ENCODE data around the gene TSSK2. TPM values are rescaled to one million over a fixed set of nuclear protein-coding genes. Genes with fewer than 3 reads are reported as not detected.

Gene TSSK2
- total RNA-seq: not detected in 2 replicates

DNA sequence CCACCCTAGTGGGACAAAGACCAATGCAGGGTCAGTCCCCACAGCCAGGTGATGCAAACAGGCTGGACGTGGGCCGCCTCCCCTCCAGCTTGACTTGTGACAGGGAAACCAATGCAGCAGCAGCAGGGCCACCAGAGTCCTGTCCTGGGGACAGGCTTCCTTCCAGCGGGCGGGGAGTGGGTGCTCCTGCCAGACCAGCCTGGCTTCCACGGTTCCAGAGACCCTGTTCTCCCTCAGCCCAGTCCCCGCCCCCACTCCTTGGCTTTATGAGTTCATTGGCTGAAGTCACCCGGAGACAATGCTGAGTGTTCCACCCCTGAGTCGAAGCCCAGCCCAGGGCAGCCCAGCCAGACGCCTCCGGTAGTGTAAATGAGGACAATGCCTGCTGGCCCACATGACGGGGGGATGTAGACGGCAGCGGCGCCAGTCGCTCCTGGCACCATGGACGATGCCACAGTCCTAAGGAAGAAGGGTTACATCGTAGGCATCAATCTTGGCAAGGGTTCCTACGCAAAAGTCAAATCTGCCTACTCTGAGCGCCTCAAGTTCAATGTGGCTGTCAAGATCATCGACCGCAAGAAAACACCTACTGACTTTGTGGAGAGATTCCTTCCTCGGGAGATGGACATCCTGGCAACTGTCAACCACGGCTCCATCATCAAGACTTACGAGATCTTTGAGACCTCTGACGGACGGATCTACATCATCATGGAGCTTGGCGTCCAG lies at the start of gene TSSK2:
Gene TSSK2, plus strand, starts transcription at position 350 of the 726 bp plus-strand sequence. Its CDS starts 92 bp downstream, at position 442.

DNA sequence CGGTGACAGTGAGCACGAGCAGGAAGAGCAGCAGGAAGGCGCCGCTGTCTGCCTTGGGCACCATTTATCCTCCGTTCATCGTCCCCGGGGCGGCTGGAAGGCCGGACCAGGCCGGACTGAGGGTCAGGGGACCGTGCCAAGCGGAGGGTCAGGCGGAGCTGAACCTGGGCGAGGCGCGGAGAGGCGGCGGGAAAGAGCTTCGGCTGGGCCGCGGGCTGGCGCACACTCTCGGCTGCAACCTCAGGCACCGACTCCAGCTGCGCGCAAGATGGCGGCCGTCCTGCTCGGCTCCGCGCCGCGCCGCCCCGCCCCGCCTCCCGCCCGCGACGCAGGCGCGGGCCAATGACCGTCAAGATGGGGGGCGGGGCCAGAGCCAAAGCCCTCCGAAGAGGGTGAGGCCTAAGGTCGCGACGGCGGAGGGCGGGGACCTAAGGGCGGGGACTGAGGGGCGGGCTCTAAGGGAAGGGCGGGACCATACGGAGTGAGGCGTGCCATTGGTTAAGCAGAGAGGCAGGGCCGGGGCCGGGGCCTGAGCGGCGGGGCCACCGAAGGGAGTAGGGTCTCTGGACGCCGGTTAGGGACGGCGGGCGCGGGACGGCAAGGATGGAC lies 8.9 kb upstream of the TSSK2 start, which contains the start of gene DGCR2:
Gene DGCR2, minus strand, starts transcription at position 270 of the 609 bp plus-strand sequence. Its CDS starts 206 bp downstream, at position 64.

DNA sequence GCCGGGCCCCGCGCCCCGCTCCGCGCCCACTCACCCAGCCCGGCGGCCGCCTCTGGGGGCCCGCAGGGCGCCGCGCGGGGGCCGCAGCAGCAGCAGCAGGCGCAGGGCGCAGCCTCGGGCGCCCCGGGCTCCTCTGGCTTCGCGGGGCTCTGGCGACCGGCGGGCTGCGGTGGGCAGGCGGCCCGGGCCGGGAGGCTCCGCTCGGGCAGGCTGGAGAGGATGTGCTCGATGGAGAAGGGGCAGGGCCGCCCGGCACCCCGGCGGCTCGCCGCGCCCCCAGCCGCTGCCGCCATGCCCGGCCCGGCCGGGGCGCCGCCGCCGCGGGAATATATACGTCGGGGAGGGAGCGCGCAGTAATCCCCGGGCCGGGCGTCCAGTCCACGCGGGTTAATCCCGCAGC lies 18.9 kb downstream of the TSSK2 start, which contains the start of gene GSC2:
Gene GSC2, minus strand, starts transcription at position 302 of the 400 bp plus-strand sequence. Its CDS starts 9 bp downstream, at position 293.

DNA sequence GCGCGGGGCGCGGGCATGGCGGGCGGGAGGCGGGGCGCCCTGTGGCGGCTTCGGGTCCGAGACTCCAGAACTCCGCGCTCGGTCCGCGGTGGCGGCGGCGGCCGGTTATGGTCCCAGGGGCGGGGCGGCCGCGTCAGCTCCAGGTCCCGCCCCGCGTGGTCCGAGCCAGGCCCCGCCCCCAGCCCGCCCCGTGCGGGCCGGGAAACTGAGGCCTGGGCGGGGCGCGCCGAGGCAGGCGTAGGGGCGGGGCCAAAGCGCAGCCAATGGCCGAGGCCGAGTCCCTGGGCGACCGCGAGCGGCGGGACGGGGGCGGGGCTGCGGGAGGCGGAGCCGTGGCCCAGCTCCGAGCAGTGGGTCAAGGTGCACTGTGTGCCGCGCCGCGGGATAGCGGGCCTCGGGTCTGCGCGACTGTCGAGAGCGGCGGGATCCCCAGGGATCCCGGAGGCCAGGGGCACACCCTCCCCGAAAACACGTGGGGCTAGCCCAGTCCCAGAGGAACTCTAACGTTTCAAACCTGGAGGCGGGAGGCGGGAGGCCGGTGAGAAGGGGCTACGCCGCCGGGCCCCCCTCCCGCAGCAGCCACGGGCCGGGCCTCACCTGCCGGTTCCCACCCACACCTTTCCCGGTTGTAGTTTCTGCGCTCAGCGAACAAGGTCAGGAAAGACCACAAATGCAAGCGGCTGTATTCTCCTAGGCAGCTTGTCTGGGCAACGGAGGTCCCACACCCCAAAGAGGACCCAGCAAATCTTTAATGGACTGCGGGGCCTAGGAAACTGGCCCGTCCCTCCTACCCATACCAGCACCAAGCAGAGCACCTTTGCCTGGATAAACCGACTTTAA lies 47.8 kb downstream of the TSSK2 start, which contains the start of gene SLC25A1:
Gene SLC25A1, minus strand, starts transcription at position 80 of the 840 bp plus-strand sequence. Its CDS starts 63 bp downstream, at position 17.

Other genes starting within 250 kb of the TSSK2 start
- gene DGCR6, start 225.0 kb upstream of the TSSK2 start, total RNA-seq: 2.0 and 5.5 TPM in 2 replicates
- gene PRODH, start 195.0 kb upstream of the TSSK2 start, total RNA-seq: 0.11 and 0.79 TPM in 2 replicates
- 85.2 and 133 TPM in 2 replicates for gene DGCR2, start 8.9 kb upstream of the TSSK2 start, total RNA-seq
- 11.0 and 18.7 TPM in 2 replicates for gene ESS2, start 13.3 kb downstream of the TSSK2 start, total RNA-seq
- not detected in 2 replicates for gene GSC2, start 19.0 kb downstream of the TSSK2 start, total RNA-seq
- gene SLC25A1, start 47.4 kb downstream of the TSSK2 start, total RNA-seq: 94.6 and 158 TPM in 2 replicates
- 5.5 and 6.3 TPM in 2 replicates for gene CLTCL1, start 160.4 kb downstream of the TSSK2 start, total RNA-seq

Data from placental epithelial cell (primary cell).